H9 (cell line): ENCODE measurements around the gene DEGS2. TPM values are rescaled to one million over a fixed set of nuclear protein-coding genes. Genes with fewer than 3 reads are reported as not detected.

ENCODE experiments used
- DNase-seq: peaks from one replicate; pipeline ENCODE4 v3.0.0-alpha.2; 2017
- H2AFZ ChIP-seq: one replicate; pipeline ENCODE4 v1.6.1; 2013; ENCODE audit warnings: mild to moderate bottlenecking, low read length, control low read depth, moderate library complexity
- H2AK5ac ChIP-seq: 2 replicates; pipeline ENCODE4 v1.6.1; 2013; ENCODE audit warnings: low read length, control low read depth, mixed read lengths; ENCODE audit not compliant: insufficient read length
- H2BK120ac ChIP-seq: one replicate; pipeline ENCODE4 v1.6.1; 2013; ENCODE audit warnings: low read depth, mild to moderate bottlenecking, low read length, control low read depth, inconsistent platforms; ENCODE audit not compliant: poor library complexity, severe bottlenecking
- H2BK12ac ChIP-seq: 2 replicates; pipeline ENCODE4 v1.6.1; 2013; ENCODE audit warnings: low read length, control low read depth, mixed read lengths, low read depth; ENCODE audit not compliant: insufficient read length
- H2BK15ac ChIP-seq: 2 replicates; pipeline ENCODE4 v1.6.1; 2013; ENCODE audit warnings: low read depth, low read length, control low read depth
- H2BK20ac ChIP-seq: one replicate; pipeline ENCODE4 v1.6.1; 2013; ENCODE audit warnings: low read depth, mild to moderate bottlenecking, low read length, control low read depth, inconsistent platforms; ENCODE audit not compliant: poor library complexity, severe bottlenecking
- H2BK5ac ChIP-seq: 2 replicates; pipeline ENCODE4 v1.6.1; 2013; ENCODE audit warnings: low read length, control low read depth, mixed read lengths; ENCODE audit not compliant: insufficient read length
- H3K14ac ChIP-seq: 2 replicates; pipeline ENCODE4 v1.6.1; 2013; ENCODE audit warnings: low read length, control low read depth; ENCODE audit not compliant: insufficient read depth
- H3K18ac ChIP-seq: 2 replicates; pipeline ENCODE4 v1.6.1; 2013; ENCODE audit warnings: low read depth, mild to moderate bottlenecking, mixed read lengths, low read length, control low read depth; ENCODE audit not compliant: insufficient read length
- H3K23ac ChIP-seq: 2 replicates; pipeline ENCODE4 v1.6.1; 2013; ENCODE audit warnings: low read length, control low read depth, mixed read lengths, low read depth; ENCODE audit not compliant: insufficient read length
- H3K23me2 ChIP-seq: 2 replicates; pipeline ENCODE4 v1.6.1; 2013; ENCODE audit warnings: low read depth, mild to moderate bottlenecking, mixed read lengths, low read length, control low read depth; ENCODE audit not compliant: insufficient read length, poor library complexity, severe bottlenecking
- H3K27ac ChIP-seq: 2 replicates; pipeline ENCODE4 v1.5.1; 2013; ENCODE audit warnings: low read length, control low read depth, mixed read lengths, low read depth; ENCODE audit not compliant: insufficient read length
- H3K27me3 ChIP-seq: 2 replicates; pipeline ENCODE4 v1.6.1; 2013; ENCODE audit warnings: low read length, control low read depth, inconsistent platforms; ENCODE audit not compliant: insufficient read depth
- H3K4ac ChIP-seq: 2 replicates; pipeline ENCODE4 v1.6.1; 2013; ENCODE audit warnings: low read depth, mild to moderate bottlenecking, control low read depth, inconsistent platforms, low read length, moderate library complexity
- H3K4me1 ChIP-seq: 2 replicates; pipeline ENCODE4 v1.6.1; 2013; ENCODE audit warnings: low read length, control low read depth, inconsistent platforms; ENCODE audit not compliant: insufficient read depth
- H3K4me2 ChIP-seq: 2 replicates; pipeline ENCODE4 v1.6.1; 2013; ENCODE audit warnings: low read length, control low read depth, mixed read lengths; ENCODE audit not compliant: insufficient read length, insufficient read depth
- H3K56ac ChIP-seq: 2 replicates; pipeline ENCODE4 v1.6.1; 2013; ENCODE audit warnings: low read depth, mild to moderate bottlenecking, mixed read lengths, low read length, control low read depth; ENCODE audit not compliant: insufficient read length
- H3K79me1 ChIP-seq: 2 replicates; pipeline ENCODE4 v1.6.1; 2013; ENCODE audit warnings: low read depth, mild to moderate bottlenecking, moderate library complexity, low read length, control low read depth, inconsistent platforms; ENCODE audit not compliant: insufficient read depth, poor library complexity, severe bottlenecking
- H3K79me2 ChIP-seq: 2 replicates; pipeline ENCODE4 v1.6.1; 2013; ENCODE audit warnings: low read length, control low read depth, inconsistent platforms; ENCODE audit not compliant: insufficient read depth
- H3K9ac ChIP-seq: 2 replicates; pipeline ENCODE4 v1.6.1; 2013; ENCODE audit warnings: low read length, control low read depth, mixed read lengths; ENCODE audit not compliant: insufficient read length; ENCODE audit errors: extremely low read depth
- H3K9me3 ChIP-seq: one replicate; pipeline ENCODE4 v1.6.1; 2013; ENCODE audit warnings: low read depth, low read length, inconsistent platforms; ENCODE audit not compliant: control insufficient read depth
- H3T11ph ChIP-seq: one replicate; pipeline ENCODE4 v1.6.1; 2013; ENCODE audit warnings: mild to moderate bottlenecking, low read length, control low read depth, inconsistent platforms
- H4K20me1 ChIP-seq: one replicate; pipeline ENCODE4 v1.6.1; 2013; ENCODE audit not compliant: control insufficient read depth, insufficient read length, insufficient read depth
- H4K5ac ChIP-seq: 2 replicates; pipeline ENCODE4 v1.6.1; 2013; ENCODE audit warnings: low read depth, mild to moderate bottlenecking, mixed read lengths, low read length, control low read depth; ENCODE audit not compliant: insufficient read length
- H4K8ac ChIP-seq: replicated peaks from 2 replicates; pipeline ENCODE4 v1.6.1; 2013; ENCODE audit warnings: low read length, control low read depth, mixed read lengths, low read depth; ENCODE audit not compliant: insufficient read length
- H4K91ac ChIP-seq: 2 replicates; pipeline ENCODE4 v1.6.1; 2013; ENCODE audit warnings: low read depth, mild to moderate bottlenecking, moderate library complexity, mixed read lengths, low read length, control low read depth; ENCODE audit not compliant: insufficient read length
- H3K27ac Mint-ChIP-seq, 3 experiments: 2 replicates in 2 of 3; 3 replicates in 1 of 3; pipeline ENCODE4 v1.8.0; 2020 to 2021; ENCODE audit warnings: mixed read lengths in 3 of 3, mild to moderate bottlenecking in 1 of 3, moderate library complexity in 1 of 3
- H3K27me3 Mint-ChIP-seq: 2 replicates; pipeline ENCODE4 v1.8.0; 2021; ENCODE audit warnings: low read depth, mild to moderate bottlenecking, moderate library complexity, mixed read lengths
- H3K36me3 Mint-ChIP-seq, 3 experiments: 2 replicates in 2 of 3; 3 replicates in 1 of 3; pipeline ENCODE4 v1.8.0; 2020 to 2021; ENCODE audit warnings: low read depth in 3 of 3, mixed read lengths in 3 of 3; ENCODE audit not compliant: insufficient read depth in 1 of 3
- H3K4me1 Mint-ChIP-seq, 2 experiments: 2 replicates each; pipeline ENCODE4 v1.8.0; 2020; ENCODE audit warnings: mixed read lengths in 2 of 2
- H3K4me3 Mint-ChIP-seq, 2 experiments: 2 replicates in 1 of 2; 3 replicates in 1 of 2; pipeline ENCODE4 v1.8.0; 2020 to 2021; ENCODE audit warnings: mild to moderate bottlenecking in 2 of 2, mixed read lengths in 2 of 2, moderate library complexity in 1 of 2
- H3K9me3 Mint-ChIP-seq, 2 experiments: 2 replicates in 1 of 2; 3 replicates in 1 of 2; pipeline ENCODE4 v1.8.0; 2020; ENCODE audit warnings: mild to moderate bottlenecking in 2 of 2, mixed read lengths in 2 of 2, moderate library complexity in 1 of 2
- CTCF ChIP-seq: fragments of 200-600 bp; sonication (generic); conservative IDR thresholded peaks from 3 replicates; pipeline ENCODE4 v1.8.0; 2021; ENCODE audit warnings: antibody characterized with exemption, mild to moderate bottlenecking
- WGBS: extraction: QIAGEN DNeasy Blood & Tissue Kit; methylation state at CpG from one replicate; pipeline ENCODE4 v1.1.7; 2013; ENCODE audit warnings: missing lambda C conversion rate, low lambda C conversion rate, mixed read lengths; ENCODE audit not compliant: insufficient read length; ENCODE audit errors: extremely low coverage; 5-methylcytosine and 5-hydroxymethylcytosine counted together
- total RNA-seq: library from RNA; stranded (reverse); gene quantifications from 2 replicates; pipeline ENCODE4 v1.2.1, GENCODE V29; 2021

DEGS2 gene
- total RNA-seq, 1 experiment from 2014 or later: 0.72 TPM

- Histone ChIP-seq H4K20me1 (no peaks in the 10 kb centered on the region), H3K27me3 (no peaks in the 10 kb centered on the region), H2BK15ac (0 out of 2 replicates have a peak overlapping the region, but pooled peaks have one; percentile 58), H3K79me2 (no peaks in the 10 kb centered on the region), H3K79me1 (no peaks in the 10 kb centered on the region), H3K9me3 (no peaks in the 10 kb centered on the region), H3K23ac (no peak overlapping the region), H2AFZ (no peak overlapping the region), H3T11ph (no peak overlapping the region), H3K56ac (no peak overlapping the region), H3K27ac (no peak overlapping the region), H3K9ac (no peak overlapping the region), H4K5ac (peak overlapping the region; percentile 10), H3K4me2 (no peak overlapping the region), H2BK12ac (peak overlapping the region; percentile 28), H4K8ac (no peak overlapping the region), H2BK120ac (no peak overlapping the region), H2BK20ac (no peak overlapping the region), H2AK5ac (no peak overlapping the region), H3K18ac (peak overlapping the region; percentile 90), H2BK5ac (no peak overlapping the region), H3K4me1 (no peaks in the 10 kb centered on the region; the same call in 1 of the 2 replicates), H3K14ac (peak overlapping the region; percentile 91), H3K4ac (no peak overlapping the region), H3K23me2 (no peaks in the 10 kb centered on the region), H4K91ac (no peak overlapping the region)
- Mint-ChIP-seq H3K27ac (peak overlapping the region in 2 of 3 experiments; percentile 8 to 61; a peak in 4 of 7 replicates), H3K27me3 (no peaks in the 10 kb centered on the region), H3K4me3 (peak overlapping the region; percentile 41 to 64), H3K9me3 (peaks cover 5 to 6% of the 10 kb centered on the region in 2 experiments; a peak in 3 of 5 replicates), H3K36me3 (peaks cover 0 to 5% (median 0%) of the 10 kb centered on the region in 3 experiments; a peak in 1 of 7 replicates), H3K4me1 (peaks cover 15% of the 10 kb centered on the region in 2 experiments)
- WGBS: no CpG with 5 or more reads among the region's 62 CpGs
- peak; percentile 100 for DNase-seq
- peak; percentile 92 for TF ChIP-seq CTCF
Measured at GRCh38 chr14:100192672-100193416, 33.4 kb upstream of the DEGS2 start.
